SK-N-SH treated with all-trans-retinoic acid at 6 μM for 48 hours (cell line): ENCODE data around the gene GALNT7.

Experiments used
- ATAC-seq: fragments of 200-7000 bp; cut with Tn5 transposase; 3 replicates; pipeline ENCODE4 v1.9.1; 2020; ENCODE audit warnings: mild to moderate bottlenecking, moderate library complexity
- ARNTL ChIP-seq: fragments of 450-650 bp; formaldehyde crosslinking; IDR thresholded peaks from 2 replicates; pipeline ENCODE4 v1.5.0; 2020; ENCODE audit warnings: low read depth, mild to moderate bottlenecking, moderate library complexity, borderline replicate concordance
- BACH2 ChIP-seq: fragments of 250-450 bp; sonication (Bioruptor Pico); IDR thresholded peaks from 2 replicates; pipeline ENCODE4 v1.9.0; 2021; ENCODE audit warnings: mild to moderate bottlenecking, borderline replicate concordance
- CSDC2 ChIP-seq: fragments of 250-450 bp; sonication (Bioruptor Pico); IDR thresholded peaks from 2 replicates; pipeline ENCODE4 v1.5.0; 2020; ENCODE audit warnings: mild to moderate bottlenecking, moderate library complexity
- ESRRG ChIP-seq: fragments of 250-450 bp; sonication (Bioruptor Pico); IDR thresholded peaks from 2 replicates; pipeline ENCODE4 v1.6.1; 2021; ENCODE audit warnings: mild to moderate bottlenecking
- GLIS3 ChIP-seq: fragments of 250-450 bp; sonication (Bioruptor Pico); IDR thresholded peaks from 2 replicates; pipeline ENCODE4 v1.5.0; 2020; ENCODE audit warnings: mild to moderate bottlenecking, moderate library complexity
- ISL1 ChIP-seq: fragments of 250-450 bp; sonication (Bioruptor Pico); IDR thresholded peaks from 2 replicates; pipeline ENCODE4 v2.1.2; 2022; ENCODE audit warnings: mild to moderate bottlenecking, moderate library complexity
- OSR1 ChIP-seq: fragments of 250-450 bp; sonication (Bioruptor Pico); IDR thresholded peaks from 2 replicates; pipeline ENCODE4 v1.8.0; 2022; ENCODE audit warnings: moderate library complexity, mild to moderate bottlenecking, inconsistent platforms
- PPARA ChIP-seq: fragments of 250-450 bp; sonication (Bioruptor Pico); IDR thresholded peaks from 2 replicates; pipeline ENCODE4 v1.5.0; 2020; ENCODE audit warnings: mild to moderate bottlenecking, borderline replicate concordance
- RARB ChIP-seq: fragments of 250-450 bp; sonication (Bioruptor Pico); IDR thresholded peaks from 2 replicates; pipeline ENCODE4 v1.8.0; 2021; ENCODE audit warnings: mild to moderate bottlenecking, moderate library complexity
- SNAI2 ChIP-seq: fragments of 250-450 bp; sonication (Bioruptor Pico); IDR thresholded peaks from 2 replicates; pipeline ENCODE4 v1.5.0; 2020; ENCODE audit warnings: mild to moderate bottlenecking, moderate library complexity
- TCF4 ChIP-seq: fragments of 250-450 bp; sonication (Bioruptor Pico); IDR thresholded peaks from 2 replicates; pipeline ENCODE4 v1.8.0; 2021; ENCODE audit warnings: mild to moderate bottlenecking, moderate library complexity, borderline replicate concordance
- TOX ChIP-seq: fragments of 250-450 bp; sonication (Bioruptor Pico); IDR thresholded peaks from 2 replicates; pipeline ENCODE4 v1.8.0; 2021; ENCODE audit warnings: mild to moderate bottlenecking, moderate library complexity, borderline replicate concordance
- ZFP3 ChIP-seq: fragments of 250-450 bp; sonication (Bioruptor Pico); IDR thresholded peaks from 2 replicates; pipeline ENCODE4 v1.5.0; 2020; ENCODE audit warnings: mild to moderate bottlenecking, moderate library complexity
- ZFP30 ChIP-seq: fragments of 450-650 bp; formaldehyde crosslinking; IDR thresholded peaks from 2 replicates; pipeline ENCODE4 v1.5.0; 2022; ENCODE audit warnings: mild to moderate bottlenecking, moderate library complexity
- ZNF565 ChIP-seq: fragments of 450-650 bp; formaldehyde crosslinking; conservative IDR thresholded peaks from 2 replicates; pipeline ENCODE4 v1.5.0; 2020; ENCODE audit warnings: low read depth, mild to moderate bottlenecking, moderate library complexity
- ZNF70 ChIP-seq: fragments of 450-650 bp; formaldehyde crosslinking; IDR thresholded peaks from 2 replicates; pipeline ENCODE4 v1.5.0; 2020; ENCODE audit warnings: mild to moderate bottlenecking, moderate library complexity
- ZNF8 ChIP-seq: fragments of 450-650 bp; formaldehyde crosslinking; IDR thresholded peaks from 2 replicates; pipeline ENCODE4 v1.5.0; 2020; ENCODE audit warnings: mild to moderate bottlenecking, moderate library complexity
- TF ChIP-seq, protein P1 (sequence below): fragments of 250-450 bp; sonication (Bioruptor Pico); IDR thresholded peaks from 2 replicates; pipeline ENCODE4 v1.5.0; 2020; ENCODE audit warnings: mild to moderate bottlenecking, moderate library complexity
- TF ChIP-seq, protein P2 (sequence below): fragments of 250-450 bp; sonication (Bioruptor Pico); IDR thresholded peaks from 2 replicates; pipeline ENCODE4 v1.8.0; 2020; ENCODE audit warnings: mild to moderate bottlenecking, moderate library complexity, borderline replicate concordance
- TF ChIP-seq, protein P3 (sequence below): fragments of 250-450 bp; sonication (Bioruptor Pico); IDR thresholded peaks from 2 replicates; pipeline ENCODE4 v1.5.1; 2020; ENCODE audit warnings: low read depth, mild to moderate bottlenecking, moderate library complexity
- TF ChIP-seq, protein P4 (sequence below): fragments of 250-450 bp; sonication (Bioruptor Pico); IDR thresholded peaks from 2 replicates; pipeline ENCODE4 v1.8.0; 2021; ENCODE audit warnings: low read depth, mild to moderate bottlenecking, moderate library complexity, borderline replicate concordance
- TF ChIP-seq, protein P5 (sequence below): fragments of 250-450 bp; sonication (Bioruptor Pico); IDR thresholded peaks from 2 replicates; pipeline ENCODE4 v1.5.1; 2021; ENCODE audit warnings: mild to moderate bottlenecking, moderate library complexity

Gene GALNT7

DNA sequence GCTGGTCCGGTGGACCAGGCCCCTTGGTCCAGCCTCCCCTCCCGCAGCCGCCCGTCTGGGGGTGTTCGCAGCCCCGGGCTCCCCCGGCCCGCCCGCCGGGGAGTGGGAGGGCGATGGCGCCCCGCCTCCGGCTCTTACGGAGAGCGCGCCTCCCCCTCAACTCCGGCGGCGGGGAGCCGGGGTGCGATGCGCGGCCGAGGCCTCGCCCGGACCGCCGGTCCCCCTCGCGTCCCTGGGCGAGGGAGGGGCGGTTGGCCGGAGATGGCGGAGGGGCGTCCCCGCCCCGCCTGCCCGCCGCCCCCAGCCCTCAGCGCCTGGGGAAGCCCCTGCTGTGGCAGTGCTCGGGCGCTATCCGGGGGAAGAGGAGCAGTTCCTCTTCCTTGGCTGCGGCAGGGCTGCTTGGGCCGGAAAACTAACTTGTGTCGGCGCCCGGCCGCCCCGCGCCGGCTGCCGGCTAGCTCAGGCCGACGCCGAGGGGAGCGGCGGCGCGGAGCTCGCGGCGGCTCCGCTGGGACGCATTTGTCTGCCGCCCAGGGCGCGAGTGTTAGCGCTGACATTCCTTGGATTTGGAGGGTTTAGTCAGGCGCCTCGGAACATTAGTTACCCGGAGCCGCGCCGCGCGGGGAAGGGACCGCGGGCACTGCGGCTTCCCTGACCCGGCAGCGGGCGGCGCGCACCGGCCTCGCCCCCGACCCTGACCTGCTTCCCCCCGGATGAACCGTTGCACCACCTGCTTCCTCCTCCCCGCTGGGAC is 994 bp downstream of the GALNT7 start:
- ATAC-seq, result peak; percentile 65

DNA sequence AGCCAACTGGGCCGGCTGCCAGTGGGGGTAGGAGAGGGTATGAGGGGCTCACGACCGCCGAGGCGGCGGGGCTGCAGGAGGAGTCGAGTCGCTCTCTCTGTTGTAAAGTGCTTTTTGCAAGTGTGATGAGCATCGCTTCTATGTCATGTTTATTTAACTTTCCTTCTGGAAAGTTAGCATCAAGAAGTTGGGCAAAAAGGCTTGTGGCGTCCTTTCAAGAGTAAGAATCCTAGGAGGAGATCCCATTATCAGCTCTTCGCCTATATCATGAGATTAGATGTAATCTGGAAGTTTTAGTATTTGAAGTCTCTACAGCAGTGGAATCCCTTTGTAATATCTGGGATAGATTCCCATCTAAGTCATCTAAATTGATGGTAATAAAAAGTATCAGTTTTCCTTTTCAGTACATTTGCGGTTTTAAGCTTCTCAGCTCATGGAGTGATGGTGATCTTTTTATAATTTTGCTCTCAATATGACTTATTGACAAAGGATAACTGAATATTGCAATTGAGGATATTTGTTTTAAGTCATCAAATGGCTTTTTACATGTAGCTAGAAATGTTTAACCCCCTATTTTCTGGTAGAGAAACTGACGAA is 1.7 kb downstream of the GALNT7 start:
- ATAC-seq, result peak; percentile 10
- TF ChIP-seq TCF4 (CRISPR knock-in tag), result no peak
- TF ChIP-seq ZFP3 (CRISPR knock-in tag), result no peak
- TF ChIP-seq, protein P1, sequence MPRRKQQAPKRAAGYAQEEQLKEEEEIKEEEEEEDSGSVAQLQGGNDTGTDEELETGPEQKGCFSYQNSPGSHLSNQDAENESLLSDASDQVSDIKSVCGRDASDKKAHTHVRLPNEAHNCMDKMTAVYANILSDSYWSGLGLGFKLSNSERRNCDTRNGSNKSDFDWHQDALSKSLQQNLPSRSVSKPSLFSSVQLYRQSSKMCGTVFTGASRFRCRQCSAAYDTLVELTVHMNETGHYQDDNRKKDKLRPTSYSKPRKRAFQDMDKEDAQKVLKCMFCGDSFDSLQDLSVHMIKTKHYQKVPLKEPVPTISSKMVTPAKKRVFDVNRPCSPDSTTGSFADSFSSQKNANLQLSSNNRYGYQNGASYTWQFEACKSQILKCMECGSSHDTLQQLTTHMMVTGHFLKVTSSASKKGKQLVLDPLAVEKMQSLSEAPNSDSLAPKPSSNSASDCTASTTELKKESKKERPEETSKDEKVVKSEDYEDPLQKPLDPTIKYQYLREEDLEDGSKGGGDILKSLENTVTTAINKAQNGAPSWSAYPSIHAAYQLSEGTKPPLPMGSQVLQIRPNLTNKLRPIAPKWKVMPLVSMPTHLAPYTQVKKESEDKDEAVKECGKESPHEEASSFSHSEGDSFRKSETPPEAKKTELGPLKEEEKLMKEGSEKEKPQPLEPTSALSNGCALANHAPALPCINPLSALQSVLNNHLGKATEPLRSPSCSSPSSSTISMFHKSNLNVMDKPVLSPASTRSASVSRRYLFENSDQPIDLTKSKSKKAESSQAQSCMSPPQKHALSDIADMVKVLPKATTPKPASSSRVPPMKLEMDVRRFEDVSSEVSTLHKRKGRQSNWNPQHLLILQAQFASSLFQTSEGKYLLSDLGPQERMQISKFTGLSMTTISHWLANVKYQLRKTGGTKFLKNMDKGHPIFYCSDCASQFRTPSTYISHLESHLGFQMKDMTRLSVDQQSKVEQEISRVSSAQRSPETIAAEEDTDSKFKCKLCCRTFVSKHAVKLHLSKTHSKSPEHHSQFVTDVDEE (CRISPR knock-in tag), result no peak
- no peak for TF ChIP-seq TOX (CRISPR knock-in tag)
- no peak for TF ChIP-seq ZNF70 (CRISPR knock-in tag)
- no peak for TF ChIP-seq OSR1 (CRISPR knock-in tag)
- TF ChIP-seq BACH2 (CRISPR knock-in tag), result no peak
- no peak for TF ChIP-seq PPARA (CRISPR knock-in tag)
- no peak for TF ChIP-seq ZNF565

More for the DNA sequence above, 994 bp downstream of the GALNT7 start:
- TF ChIP-seq, protein P2, sequence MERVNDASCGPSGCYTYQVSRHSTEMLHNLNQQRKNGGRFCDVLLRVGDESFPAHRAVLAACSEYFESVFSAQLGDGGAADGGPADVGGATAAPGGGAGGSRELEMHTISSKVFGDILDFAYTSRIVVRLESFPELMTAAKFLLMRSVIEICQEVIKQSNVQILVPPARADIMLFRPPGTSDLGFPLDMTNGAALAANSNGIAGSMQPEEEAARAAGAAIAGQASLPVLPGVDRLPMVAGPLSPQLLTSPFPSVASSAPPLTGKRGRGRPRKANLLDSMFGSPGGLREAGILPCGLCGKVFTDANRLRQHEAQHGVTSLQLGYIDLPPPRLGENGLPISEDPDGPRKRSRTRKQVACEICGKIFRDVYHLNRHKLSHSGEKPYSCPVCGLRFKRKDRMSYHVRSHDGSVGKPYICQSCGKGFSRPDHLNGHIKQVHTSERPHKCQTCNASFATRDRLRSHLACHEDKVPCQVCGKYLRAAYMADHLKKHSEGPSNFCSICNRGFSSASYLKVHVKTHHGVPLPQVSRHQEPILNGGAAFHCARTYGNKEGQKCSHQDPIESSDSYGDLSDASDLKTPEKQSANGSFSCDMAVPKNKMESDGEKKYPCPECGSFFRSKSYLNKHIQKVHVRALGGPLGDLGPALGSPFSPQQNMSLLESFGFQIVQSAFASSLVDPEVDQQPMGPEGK, result no peak
- TF ChIP-seq ZNF8 (CRISPR knock-in tag) (no peak), CSDC2 (CRISPR knock-in tag) (no peak), PPARA (CRISPR knock-in tag) (no peak), OSR1 (CRISPR knock-in tag) (no peak), RARB (CRISPR knock-in tag) (no peak), ZNF70 (CRISPR knock-in tag) (no peak), TCF4 (CRISPR knock-in tag) (no peak), ISL1 (no peak), SNAI2 (no peak), ZFP3 (CRISPR knock-in tag) (no peak), ZFP30 (CRISPR knock-in tag) (no peak), GLIS3 (CRISPR knock-in tag) (no peak), TOX (CRISPR knock-in tag) (no peak), ESRRG (CRISPR knock-in tag) (no peak), ARNTL (CRISPR knock-in tag) (no peak)
- TF ChIP-seq, protein P3, sequence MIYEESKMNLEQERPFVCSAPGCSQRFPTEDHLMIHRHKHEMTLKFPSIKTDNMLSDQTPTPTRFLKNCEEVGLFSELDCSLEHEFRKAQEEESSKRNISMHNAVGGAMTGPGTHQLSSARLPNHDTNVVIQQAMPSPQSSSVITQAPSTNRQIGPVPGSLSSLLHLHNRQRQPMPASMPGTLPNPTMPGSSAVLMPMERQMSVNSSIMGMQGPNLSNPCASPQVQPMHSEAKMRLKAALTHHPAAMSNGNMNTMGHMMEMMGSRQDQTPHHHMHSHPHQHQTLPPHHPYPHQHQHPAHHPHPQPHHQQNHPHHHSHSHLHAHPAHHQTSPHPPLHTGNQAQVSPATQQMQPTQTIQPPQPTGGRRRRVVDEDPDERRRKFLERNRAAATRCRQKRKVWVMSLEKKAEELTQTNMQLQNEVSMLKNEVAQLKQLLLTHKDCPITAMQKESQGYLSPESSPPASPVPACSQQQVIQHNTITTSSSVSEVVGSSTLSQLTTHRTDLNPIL (CRISPR knock-in tag), result no peak
- TF ChIP-seq, protein P1 (CRISPR knock-in tag), result no peak
- TF ChIP-seq, protein P4, sequence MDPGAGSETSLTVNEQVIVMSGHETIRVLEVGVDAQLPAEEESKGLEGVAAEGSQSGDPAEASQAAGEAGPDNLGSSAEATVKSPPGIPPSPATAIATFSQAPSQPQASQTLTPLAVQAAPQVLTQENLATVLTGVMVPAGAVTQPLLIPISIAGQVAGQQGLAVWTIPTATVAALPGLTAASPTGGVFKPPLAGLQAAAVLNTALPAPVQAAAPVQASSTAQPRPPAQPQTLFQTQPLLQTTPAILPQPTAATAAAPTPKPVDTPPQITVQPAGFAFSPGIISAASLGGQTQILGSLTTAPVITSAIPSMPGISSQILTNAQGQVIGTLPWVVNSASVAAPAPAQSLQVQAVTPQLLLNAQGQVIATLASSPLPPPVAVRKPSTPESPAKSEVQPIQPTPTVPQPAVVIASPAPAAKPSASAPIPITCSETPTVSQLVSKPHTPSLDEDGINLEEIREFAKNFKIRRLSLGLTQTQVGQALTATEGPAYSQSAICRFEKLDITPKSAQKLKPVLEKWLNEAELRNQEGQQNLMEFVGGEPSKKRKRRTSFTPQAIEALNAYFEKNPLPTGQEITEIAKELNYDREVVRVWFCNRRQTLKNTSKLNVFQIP, result no peak
- TF ChIP-seq, protein P5, sequence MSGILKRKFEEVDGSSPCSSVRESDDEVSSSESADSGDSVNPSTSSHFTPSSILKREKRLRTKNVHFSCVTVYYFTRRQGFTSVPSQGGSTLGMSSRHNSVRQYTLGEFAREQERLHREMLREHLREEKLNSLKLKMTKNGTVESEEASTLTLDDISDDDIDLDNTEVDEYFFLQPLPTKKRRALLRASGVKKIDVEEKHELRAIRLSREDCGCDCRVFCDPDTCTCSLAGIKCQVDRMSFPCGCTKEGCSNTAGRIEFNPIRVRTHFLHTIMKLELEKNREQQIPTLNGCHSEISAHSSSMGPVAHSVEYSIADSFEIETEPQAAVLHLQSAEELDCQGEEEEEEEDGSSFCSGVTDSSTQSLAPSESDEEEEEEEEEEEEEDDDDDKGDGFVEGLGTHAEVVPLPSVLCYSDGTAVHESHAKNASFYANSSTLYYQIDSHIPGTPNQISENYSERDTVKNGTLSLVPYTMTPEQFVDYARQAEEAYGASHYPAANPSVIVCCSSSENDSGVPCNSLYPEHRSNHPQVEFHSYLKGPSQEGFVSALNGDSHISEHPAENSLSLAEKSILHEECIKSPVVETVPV (CRISPR knock-in tag), result no peak
